ENCODE results near the gene ARHGAP35. TPM values are rescaled to one million over a fixed set of nuclear protein-coding genes. Genes with fewer than 3 reads are reported as not detected.
A peak's percentile ranks its signal among the peaks of the same experiment; 100 is the strongest.

Gene ARHGAP35
- total RNA-seq, 1 experiment from 2014 or later, result 52.1 TPM

GRCh38 chr19:46861691-46862502 is 1.1 kb downstream of the ARHGAP35 start:
- BruUV-seq (replicated peaks), result no TSS peak
- no peak overlapping the region for H3K4me3 Mint-ChIP-seq (ENCODE audit: unreplicated experiment)

GRCh38 chr19:46862503-46862834 is 1.7 kb downstream of the ARHGAP35 start:
- no peaks in the 10 kb centered on the region for H3K27me3 Mint-ChIP-seq (ENCODE audit: insufficient read depth, unreplicated experiment)
- no TSS peak for BruUV-seq (replicated peaks)
- CTCF ChIA-PET, result interaction anchor here (0.6 to 1.6 kb wide), 4 partner anchors 11 to 150 kb away, joined by 3 to 16 read pairs (median 7); no protein-coding TSS in a partner anchor
- no peak overlapping the region for H3K27ac Mint-ChIP-seq (ENCODE audit: low read depth, unreplicated experiment)
- peaks cover 27% of the 10 kb centered on the region for H3K4me1 Mint-ChIP-seq (ENCODE audit: insufficient read depth, unreplicated experiment)
- no peak overlapping the region for H3K4me3 Mint-ChIP-seq (ENCODE audit: unreplicated experiment)
- no peak for DNase-seq (ENCODE audit: unreplicated experiment)
- intact Hi-C loops (cut with micrococcal nuclease), result loop anchor here (5.0 kb wide), 1 partner anchor 270 kb away; the partner anchor contains the start of gene SAE1
- POLR2A ChIA-PET, result interaction anchor here (0.5 to 5.9 kb wide), 16 partner anchors 12 to 262 kb away, joined by 3 to 59 read pairs (median 8); partner anchors contain the start of genes AP2S1, CALM3, SLC1A5 and ZC3H4
- no peaks in the 10 kb centered on the region for H3K36me3 Mint-ChIP-seq (ENCODE audit: insufficient read depth, unreplicated experiment)
- TF ChIP-seq CTCF (IDR thresholded peaks at IDR 0.05; ENCODE audit: unreplicated experiment), result no peak
- no peaks in the 10 kb centered on the region for H3K9me3 Mint-ChIP-seq (ENCODE audit: unreplicated experiment)

More at GRCh38 chr19:46861691-46862502, 1.1 kb downstream of the ARHGAP35 start:
- CTCF ChIA-PET, result interaction anchor here (0.9 to 1.3 kb wide), 2 partner anchors 25 to 129 kb away, joined by 4 to 8 read pairs; no protein-coding TSS in a partner anchor
- no peaks in the 10 kb centered on the region for H3K36me3 Mint-ChIP-seq (ENCODE audit: insufficient read depth, unreplicated experiment)
- DNase-seq (ENCODE audit: unreplicated experiment), result peak; percentile 46
- H3K27me3 Mint-ChIP-seq (ENCODE audit: insufficient read depth, unreplicated experiment), result no peaks in the 10 kb centered on the region
- intact Hi-C loops (cut with micrococcal nuclease), result loop anchor here (2.0 to 5.0 kb wide), 2 partner anchors 63 to 270 kb away; partner anchors contain the start of gene SAE1
- POLR2A ChIA-PET, result interaction anchor here (0.5 to 5.9 kb wide), 22 partner anchors 8 to 261 kb away, joined by 3 to 59 read pairs (median 6); partner anchors contain the start of genes AP2S1, CALM3, SLC1A5 and ZC3H4
- H3K9me3 Mint-ChIP-seq (ENCODE audit: unreplicated experiment), result no peaks in the 10 kb centered on the region
- H3K27ac Mint-ChIP-seq (ENCODE audit: low read depth, unreplicated experiment), result no peak overlapping the region
- TF ChIP-seq CTCF (IDR thresholded peaks at IDR 0.05; ENCODE audit: unreplicated experiment), result no peak
- peaks cover 21% of the 10 kb centered on the region for H3K4me1 Mint-ChIP-seq (ENCODE audit: insufficient read depth, unreplicated experiment)

GRCh38 chr19:46862974-46863632 is 2.3 kb downstream of the ARHGAP35 start:
- Mint-ChIP-seq H3K4me3 (ENCODE audit: unreplicated experiment) (no peak overlapping the region), H3K27me3 (ENCODE audit: insufficient read depth, unreplicated experiment) (no peaks in the 10 kb centered on the region), H3K27ac (ENCODE audit: low read depth, unreplicated experiment) (no peak overlapping the region), H3K36me3 (ENCODE audit: insufficient read depth, unreplicated experiment) (no peaks in the 10 kb centered on the region), H3K4me1 (ENCODE audit: insufficient read depth, unreplicated experiment) (peaks cover 27% of the 10 kb centered on the region), H3K9me3 (ENCODE audit: unreplicated experiment) (no peaks in the 10 kb centered on the region)
- POLR2A ChIA-PET, result interaction anchor here (0.9 to 5.9 kb wide), 23 partner anchors 11 to 369 kb away, joined by 3 to 59 read pairs (median 6); partner anchors contain the start of genes AP2S1, CALM3, SLC1A5 and ZC3H4
- BruUV-seq (replicated peaks), result no TSS peak
- intact Hi-C loops (cut with micrococcal nuclease), result loop anchor here (5.0 kb wide), 1 partner anchor 269 kb away; the partner anchor contains the start of gene SAE1
- DNase-seq (ENCODE audit: unreplicated experiment), result no peak
- CTCF ChIA-PET, result interaction anchor here (0.6 to 1.6 kb wide), 4 partner anchors 12 to 150 kb away, joined by 3 to 16 read pairs (median 4); no protein-coding TSS in a partner anchor
- TF ChIP-seq CTCF (IDR thresholded peaks at IDR 0.05; ENCODE audit: unreplicated experiment), result no peak
